HG03520 (cell line): ENCODE results near the gene SLC2A4RG.

Source experiments
- ATAC-seq: cut with Tn5 transposase; IDR thresholded peaks from one replicate; pipeline ENCODE4 v1.9.1; 2021; ENCODE audit warnings: mild to moderate bottlenecking, moderate library complexity; ENCODE audit not compliant: unreplicated experiment

SLC2A4RG gene

GRCh38 chr20:63738687-63739129 lies 868 bp upstream of the SLC2A4RG start:
- ATAC-seq: no peak

DNA sequence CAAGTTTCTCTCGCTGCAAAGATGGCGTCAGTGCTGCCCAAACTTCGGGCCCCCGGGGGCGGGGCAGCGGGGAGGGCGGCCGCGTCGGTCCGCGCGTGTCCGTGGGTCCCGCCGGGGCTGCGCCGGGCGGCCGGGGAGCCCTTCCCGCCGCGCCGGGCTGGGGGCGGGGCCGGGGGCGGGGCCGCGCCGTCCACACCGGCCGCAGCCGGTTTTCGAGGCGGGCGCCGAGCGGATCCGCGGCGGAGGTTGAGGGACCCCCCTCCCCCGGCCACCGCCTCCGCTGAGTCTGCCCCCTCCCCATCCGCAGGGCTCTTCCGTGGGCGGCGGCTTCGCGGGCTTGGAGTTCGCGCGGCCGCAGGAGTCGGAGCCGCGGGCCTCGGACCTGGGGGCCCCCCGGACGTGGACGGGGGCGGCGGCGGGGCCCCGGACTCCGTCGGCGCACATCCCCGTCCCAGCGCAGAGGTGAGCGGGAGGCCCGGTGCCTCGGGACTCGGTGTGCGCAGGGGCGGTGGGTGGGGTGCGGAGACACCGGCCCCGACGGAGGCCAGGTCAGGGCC lies 572 bp downstream of the SLC2A4RG start:
- ATAC-seq: no peak

GRCh38 chr20:63740627-63741353 lies 1.2 kb downstream of the SLC2A4RG start:
- no peak for ATAC-seq

DNA sequence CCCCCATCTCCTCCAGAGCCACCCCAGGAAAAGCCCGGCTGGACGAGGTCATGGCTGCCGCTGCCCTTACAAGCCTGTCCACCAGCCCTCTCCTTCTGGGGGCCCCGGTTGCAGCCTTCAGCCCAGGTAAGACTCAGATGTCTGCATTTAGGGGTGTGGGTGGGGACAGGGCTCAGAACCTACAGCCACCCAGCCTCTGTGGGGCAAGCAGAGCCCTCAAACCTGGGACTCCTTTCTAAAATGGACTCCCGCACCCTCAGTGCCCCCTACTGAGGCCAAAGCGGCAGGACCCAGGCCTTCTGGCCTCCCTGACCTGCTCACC lies 1.7 kb downstream of the SLC2A4RG start:
- no peak for ATAC-seq

DNA sequence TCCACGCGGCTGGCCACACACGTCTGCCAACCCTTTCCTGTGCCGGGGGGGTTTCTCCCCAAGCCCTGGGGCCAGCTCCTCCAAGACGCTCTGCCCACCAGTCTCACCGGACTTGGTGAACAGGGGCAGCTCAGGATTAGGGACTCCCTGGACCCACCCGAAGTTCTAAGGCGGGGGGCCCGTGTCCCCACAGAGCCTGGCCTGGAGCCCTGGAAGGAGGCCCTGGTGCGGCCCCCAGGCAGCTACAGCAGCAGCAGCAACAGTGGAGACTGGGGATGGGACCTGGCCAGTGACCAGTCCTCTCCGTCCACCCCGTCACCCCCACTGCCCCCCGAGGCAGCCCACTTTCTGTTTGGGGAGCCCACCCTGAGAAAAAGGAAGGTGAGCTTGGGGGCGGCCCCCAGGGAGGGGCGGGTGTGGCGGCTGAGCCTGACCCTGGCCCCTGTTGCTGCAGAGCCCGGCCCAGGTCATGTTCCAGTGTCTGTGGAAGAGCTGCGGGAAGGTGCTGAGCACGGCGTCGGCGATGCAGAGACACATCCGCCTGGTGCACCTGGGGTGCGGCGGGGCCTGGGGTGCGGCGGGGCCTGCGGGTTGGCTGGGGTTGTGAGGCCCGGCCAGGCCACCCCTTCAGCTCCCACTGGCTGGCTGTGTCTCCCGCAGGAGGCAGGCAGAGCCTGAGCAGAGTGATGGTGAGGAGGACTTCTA lies 2.3 kb downstream of the SLC2A4RG start:
- no peak for ATAC-seq

DNA sequence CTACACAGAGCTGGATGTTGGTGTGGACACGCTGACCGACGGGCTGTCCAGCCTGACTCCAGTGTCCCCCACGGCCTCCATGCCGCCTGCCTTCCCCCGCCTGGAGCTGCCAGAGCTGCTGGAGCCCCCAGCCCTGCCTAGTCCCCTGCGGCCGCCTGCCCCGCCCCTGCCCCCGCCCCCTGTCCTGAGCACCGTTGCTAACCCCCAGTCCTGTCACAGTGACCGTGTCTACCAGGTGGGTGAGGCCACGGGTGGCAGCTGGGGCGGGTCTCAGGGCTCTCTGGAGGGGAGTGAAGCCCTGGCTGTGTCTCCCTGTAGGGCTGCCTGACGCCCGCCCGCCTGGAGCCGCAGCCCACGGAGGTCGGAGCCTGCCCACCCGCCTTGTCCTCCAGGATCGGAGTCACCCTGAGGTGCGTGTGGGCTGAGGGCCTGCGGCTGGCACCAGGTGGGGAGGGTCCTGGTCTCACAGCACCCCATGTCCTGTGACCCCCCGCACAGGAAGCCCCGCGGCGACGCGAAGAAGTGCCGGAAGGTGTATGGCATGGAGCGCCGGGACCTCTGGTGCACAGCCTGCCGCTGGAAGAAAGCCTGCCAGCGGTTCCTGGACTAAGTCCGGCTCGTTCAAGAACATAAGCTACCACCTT lies 2.9 kb downstream of the SLC2A4RG start:
- no peak for ATAC-seq

DNA sequence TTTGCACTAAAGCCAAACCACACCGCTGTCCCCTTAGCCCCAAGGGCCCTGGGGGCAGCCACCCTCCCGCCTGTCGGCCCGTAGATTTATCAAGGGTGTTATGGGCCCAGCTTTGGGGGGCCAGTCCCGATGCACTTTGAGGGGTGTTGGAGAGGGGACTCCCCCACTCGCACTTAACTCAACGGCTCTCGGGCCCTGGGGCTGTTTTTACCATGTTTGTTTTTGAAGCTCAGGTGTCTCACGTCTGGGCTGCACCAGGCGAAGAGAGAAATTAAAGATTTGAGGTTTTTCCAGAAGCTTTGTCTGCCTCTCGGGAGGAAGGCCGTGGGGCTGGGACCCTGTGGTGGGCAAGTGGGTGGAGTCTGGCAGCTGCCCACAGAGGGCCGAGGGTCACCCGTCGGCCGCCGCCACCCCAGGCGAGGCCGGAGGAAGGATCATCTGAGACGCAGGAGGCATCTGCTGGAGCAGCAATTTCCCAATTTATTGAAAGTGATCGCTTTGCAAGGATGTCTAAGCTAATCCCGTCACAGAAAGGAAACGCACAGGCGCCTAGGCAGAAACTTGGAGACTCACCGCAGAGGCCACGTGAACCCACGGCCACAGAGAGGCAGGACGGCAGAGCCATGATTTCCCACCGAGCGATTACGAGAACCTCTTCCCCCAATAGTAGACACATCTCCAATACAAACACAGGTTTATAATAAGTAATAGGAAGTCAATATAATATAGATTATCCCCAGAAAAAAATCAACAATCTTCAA lies 3.8 kb downstream of the SLC2A4RG start:
- ATAC-seq: no peak

DNA sequence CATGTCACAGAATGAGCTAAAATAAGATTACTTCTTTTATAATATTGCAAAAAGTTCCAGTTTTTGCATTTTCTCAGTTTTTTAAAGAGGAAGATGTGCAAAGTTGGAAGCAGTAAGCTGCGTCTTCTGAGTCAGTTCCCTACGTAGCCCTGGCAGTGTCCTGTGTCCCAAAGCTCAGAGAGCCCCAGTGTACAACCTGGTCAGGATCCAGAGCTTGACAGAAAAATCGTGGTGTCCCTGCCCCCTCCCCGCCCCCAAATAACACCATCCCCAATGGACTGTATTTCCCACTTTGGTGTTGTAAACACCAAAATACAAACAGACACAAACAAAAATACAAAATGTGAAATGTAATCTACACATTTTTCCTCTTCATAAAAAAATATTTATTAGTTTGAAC lies 4.6 kb downstream of the SLC2A4RG start:
- ATAC-seq: no peak

- ATAC-seq: no peak
Observed at GRCh38 chr20:63744574-63745423, 5.2 kb downstream of the SLC2A4RG start.

- no peak for ATAC-seq
Observed at GRCh38 chr20:63745424-63745805, 5.8 kb downstream of the SLC2A4RG start.

DNA sequence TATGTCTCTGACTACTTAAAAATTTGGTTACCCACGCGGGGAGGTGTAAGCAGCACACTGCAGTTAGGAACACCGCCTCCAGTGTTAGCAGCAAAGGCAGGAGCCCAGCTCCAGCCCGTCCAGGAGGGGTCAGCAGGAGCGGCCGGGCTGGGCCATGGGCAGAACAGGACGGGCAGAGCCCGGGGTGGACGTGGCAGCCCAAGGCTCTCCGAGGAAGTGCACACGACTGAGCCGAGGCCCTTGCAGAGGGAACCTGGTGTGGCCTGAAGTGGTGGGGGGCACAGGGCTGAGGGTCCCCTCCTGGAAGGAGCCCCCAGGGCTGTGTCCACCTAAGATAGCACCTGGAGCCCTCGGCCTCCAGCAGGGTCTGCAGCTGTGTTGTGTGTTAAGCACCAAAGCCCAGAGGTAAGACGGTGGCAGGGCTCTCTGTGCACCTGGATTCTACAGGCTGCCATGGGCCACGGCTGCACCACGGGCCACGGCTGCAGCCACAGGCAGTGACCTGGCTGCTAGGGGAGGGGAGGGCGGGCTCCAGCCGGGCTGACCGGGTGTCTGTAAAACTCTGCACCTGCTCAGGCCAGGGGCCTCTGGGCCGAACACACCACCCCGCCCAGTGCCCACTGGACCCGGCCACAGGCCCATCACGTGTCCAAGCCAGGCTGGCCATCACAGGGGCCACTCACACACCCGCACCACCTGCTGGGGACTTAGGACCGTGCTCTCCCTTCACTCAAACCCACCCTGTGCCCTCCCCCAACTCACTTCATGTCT lies 6.6 kb downstream of the SLC2A4RG start:
- ATAC-seq: no peak

DNA sequence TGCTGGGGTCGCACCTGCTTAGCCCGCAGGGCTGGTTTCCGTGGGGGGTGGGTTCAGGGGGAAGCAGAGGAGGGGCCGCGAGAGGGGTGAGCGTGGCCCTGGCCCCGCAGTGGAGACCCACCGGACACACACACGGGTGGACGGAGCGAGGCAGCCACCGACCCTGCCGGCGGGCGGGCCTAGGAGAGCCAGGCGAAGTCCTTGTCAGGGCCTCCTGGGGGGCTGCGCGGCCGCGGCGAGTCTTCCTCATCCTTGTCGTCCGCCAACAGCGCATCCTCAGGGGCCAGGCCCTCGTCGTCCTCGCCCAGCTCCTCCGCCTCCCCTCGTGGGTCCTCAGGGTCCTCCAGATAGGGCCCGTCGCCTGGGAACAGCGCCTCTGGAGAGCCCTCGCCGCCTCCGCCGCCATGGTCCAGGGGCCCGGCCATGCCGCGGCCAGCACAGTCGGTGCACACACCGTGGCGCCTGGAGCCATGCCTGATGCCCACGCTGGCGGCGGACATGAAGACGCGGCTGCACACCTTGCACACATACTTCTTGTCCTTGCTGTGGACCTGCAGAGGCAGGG lies 7.3 kb downstream of the SLC2A4RG start:
- no peak for ATAC-seq

GRCh38 chr20:63747622-63748069 lies 8.1 kb downstream of the SLC2A4RG start:
- no peak for ATAC-seq

GRCh38 chr20:63748070-63748933 lies 8.7 kb downstream of the SLC2A4RG start:
- ATAC-seq: no peak

DNA sequence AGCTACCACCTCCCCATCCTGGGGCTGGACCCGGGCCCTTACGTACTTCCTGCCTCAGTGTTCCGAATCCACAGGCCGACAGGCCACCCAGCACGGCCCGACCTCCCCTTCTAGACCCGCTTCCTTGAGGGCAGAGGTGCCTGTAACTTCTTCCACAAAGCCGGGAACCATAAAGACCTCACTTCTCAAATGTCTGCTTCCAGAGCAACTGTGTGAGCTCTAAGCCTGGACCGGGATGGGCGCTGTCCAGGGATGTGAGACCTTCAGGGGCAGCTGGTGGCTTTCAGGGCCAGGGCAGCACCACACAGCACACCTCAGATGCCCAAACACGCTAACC lies 9.3 kb downstream of the SLC2A4RG start:
- no peak for ATAC-seq

DNA sequence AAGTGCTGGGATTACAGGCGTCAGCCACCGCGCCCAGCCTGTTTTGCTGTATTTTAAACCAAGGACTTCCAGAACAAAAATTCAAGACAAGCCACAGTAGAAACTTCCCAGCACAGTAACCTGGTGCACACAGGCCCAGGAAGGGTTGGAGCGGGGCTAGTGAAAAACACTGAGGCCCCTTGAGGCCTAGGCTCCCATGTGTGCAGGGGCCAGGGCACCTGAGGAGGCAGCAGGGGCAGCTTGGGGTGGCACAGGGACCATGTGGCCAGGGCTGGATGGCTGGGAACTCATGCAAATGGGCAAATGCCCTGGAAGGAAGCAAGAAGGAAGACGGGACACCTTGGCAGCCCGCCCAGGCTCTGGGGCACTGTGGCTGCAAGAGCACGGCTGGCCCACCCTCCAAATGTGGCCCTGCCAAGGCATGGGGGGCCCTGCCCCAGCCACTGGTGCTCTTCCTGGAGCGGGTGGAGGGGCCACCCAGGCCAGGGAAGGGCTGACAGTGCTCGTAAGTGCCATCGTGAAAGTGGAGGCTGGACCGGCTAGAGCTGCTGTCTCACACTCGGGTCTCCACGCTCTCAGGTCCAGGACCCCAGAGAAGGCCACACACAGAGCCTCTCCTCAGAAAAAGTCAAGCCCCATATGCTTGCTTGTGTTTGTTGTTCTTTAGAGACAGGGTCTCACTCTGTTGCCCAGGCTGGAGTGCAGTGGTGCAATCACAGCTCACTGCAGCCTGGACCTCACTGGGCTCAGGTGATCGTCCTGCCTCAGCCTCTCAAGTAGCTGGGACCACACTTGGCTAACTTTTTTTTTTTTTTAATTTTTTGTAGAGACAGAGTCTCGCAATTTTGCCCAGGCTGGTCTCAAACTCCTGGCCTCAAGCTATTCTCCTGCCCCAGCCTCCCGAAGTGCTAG lies 10.3 kb downstream of the SLC2A4RG start:
- no peak for ATAC-seq

DNA sequence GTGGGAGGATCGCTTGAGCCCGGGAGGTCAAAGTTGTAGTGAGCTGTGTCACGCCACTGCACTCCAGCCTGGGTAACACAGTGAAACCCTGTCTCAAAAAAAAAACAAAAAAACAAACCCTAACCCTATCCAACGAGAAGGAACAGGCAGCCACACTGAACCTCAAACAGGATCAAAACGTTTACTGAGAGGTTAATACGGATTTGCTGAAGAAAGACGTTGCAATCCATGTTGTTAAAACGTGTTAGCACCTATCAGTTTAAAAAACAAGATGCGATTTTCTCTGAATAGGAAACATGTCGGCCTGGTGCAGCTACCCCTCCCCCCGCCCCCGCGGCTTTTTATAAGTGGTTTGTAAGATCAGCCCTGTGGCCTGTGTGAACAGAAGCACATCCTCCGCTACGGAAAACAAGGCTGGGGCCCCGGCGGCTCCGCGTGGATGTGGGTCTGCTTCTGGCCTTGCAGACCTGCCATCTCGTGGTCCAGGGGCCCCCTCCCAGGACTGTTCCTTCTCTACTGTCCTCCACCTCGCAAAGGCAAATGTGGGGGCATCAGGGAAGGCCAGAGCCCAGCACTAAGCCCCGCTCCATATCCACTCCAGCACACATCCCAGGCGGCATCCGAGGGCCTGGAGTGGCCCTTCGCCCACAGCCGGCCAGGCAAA lies 11.4 kb downstream of the SLC2A4RG start:
- ATAC-seq: no peak
